H7 (cell line): ENCODE measurements around the gene MPP7. TPM values are rescaled to one million over a fixed set of nuclear protein-coding genes. Genes with fewer than 3 reads are reported as not detected.
"Not testable (repeated sequence)": the region's sequence is repeated elsewhere in the genome, so short reads cannot be mapped to it uniquely, and the experiment has no call there.

Experiments used
- DNase-seq: peaks from one replicate; pipeline ENCODE4 v3.0.0; 2012
- H3K27me3 ChIP-seq: 2 replicates; pipeline ENCODE4 v1.6.0; 2011; ENCODE audit warnings: mild to moderate bottlenecking, low read length; ENCODE audit not compliant: control insufficient read depth, insufficient read depth
- H3K36me3 ChIP-seq: replicated peaks from 2 replicates; pipeline ENCODE4 v1.5.1; 2011; ENCODE audit warnings: low read length; ENCODE audit not compliant: control insufficient read depth, insufficient read depth
- H3K4me3 ChIP-seq: 2 replicates; pipeline ENCODE4 v1.5.1; 2011; ENCODE audit warnings: low read depth, mild to moderate bottlenecking, control low read depth, low read length, moderate library complexity; ENCODE audit not compliant: insufficient read depth
- total RNA-seq: library from RNA; depleted of rRNA; stranded (reverse); fragments of >200 nt; shearing (Covaris generic); gene quantifications from 2 replicates; pipeline ENCODE4 v1.2.3, GENCODE V29; 2014; rRNA removed

Gene MPP7
- total RNA-seq: 2.1 and 3.9 TPM in 2 replicates

- peaks cover 14% of the 10 kb centered on the region for H3K27me3 ChIP-seq
- peak; percentile 96 for DNase-seq
- H3K4me3 ChIP-seq: peak within 1 kb of the TSS; percentile 83
- no peaks in the 10 kb centered on the region for H3K36me3 ChIP-seq
Measured at GRCh38 chr10:28302638-28303488, at the start of gene MPP7. MPP7 (minus strand) TSS chr10:28303064; CDS start chr10:28238604, 64,460 bp downstream.

- DNase-seq: no peak
- Histone ChIP-seq H3K36me3 (no peaks in the 10 kb centered on the region), H3K27me3 (no peaks in the 10 kb centered on the region), H3K4me3 (no peak overlapping the region)
Measured at GRCh38 chr10:28349892-28350291, 47.0 kb upstream of the MPP7 start.

- Histone ChIP-seq H3K4me3 (no peak overlapping the region), H3K27me3 (no peaks in the 10 kb centered on the region), H3K36me3 (no peaks in the 10 kb centered on the region)
- no peak for DNase-seq
Measured at GRCh38 chr10:28343987-28344895, 41.4 kb upstream of the MPP7 start.

- Histone ChIP-seq H3K27me3 (no peaks in the 10 kb centered on the region), H3K36me3 (no peaks in the 10 kb centered on the region), H3K4me3 (no peak overlapping the region)
- DNase-seq: no peak
Measured at GRCh38 chr10:28343252-28343651, 40.4 kb upstream of the MPP7 start.

GRCh38 chr10:28341679-28342078, 38.8 kb upstream of the MPP7 start:
- not testable (repeated sequence) for DNase-seq, H3K4me3 ChIP-seq, H3K27me3 ChIP-seq, H3K36me3 ChIP-seq

GRCh38 chr10:28332726-28333125, 29.9 kb upstream of the MPP7 start:
- Histone ChIP-seq H3K4me3 (no peak overlapping the region), H3K36me3 (no peaks in the 10 kb centered on the region), H3K27me3 (no peaks in the 10 kb centered on the region)
- DNase-seq: no peak

GRCh38 chr10:28331841-28332240, 29.0 kb upstream of the MPP7 start:
- H3K36me3 ChIP-seq: no peaks in the 10 kb centered on the region
- no peaks in the 10 kb centered on the region for H3K27me3 ChIP-seq
- no peak for DNase-seq
- H3K4me3 ChIP-seq: no peak overlapping the region

GRCh38 chr10:28331066-28331465, 28.2 kb upstream of the MPP7 start:
- Histone ChIP-seq H3K27me3 (no peaks in the 10 kb centered on the region), H3K36me3 (no peaks in the 10 kb centered on the region), H3K4me3 (no peak overlapping the region)
- DNase-seq: no peak

- H3K4me3 ChIP-seq: no peak overlapping the region
- H3K27me3 ChIP-seq: no peaks in the 10 kb centered on the region
- no peaks in the 10 kb centered on the region for H3K36me3 ChIP-seq
- DNase-seq: no peak
Measured at GRCh38 chr10:28328346-28328745, 25.5 kb upstream of the MPP7 start.

GRCh38 chr10:28327491-28327880, 24.6 kb upstream of the MPP7 start:
- DNase-seq: no peak
- Histone ChIP-seq H3K27me3 (no peaks in the 10 kb centered on the region), H3K36me3 (no peaks in the 10 kb centered on the region), H3K4me3 (no peak overlapping the region)

- Histone ChIP-seq H3K36me3 (no peaks in the 10 kb centered on the region), H3K27me3 (no peaks in the 10 kb centered on the region), H3K4me3 (no peak overlapping the region)
- peak; percentile 22 for DNase-seq
Measured at GRCh38 chr10:28326516-28327490, 23.9 kb upstream of the MPP7 start.

GRCh38 chr10:28320799-28321198, 17.9 kb upstream of the MPP7 start:
- Histone ChIP-seq H3K27me3 (no peaks in the 10 kb centered on the region), H3K36me3 (no peaks in the 10 kb centered on the region), H3K4me3 (no peak overlapping the region)
- DNase-seq: no peak

- DNase-seq: no peak
- Histone ChIP-seq H3K4me3 (no peak overlapping the region), H3K27me3 (no peaks in the 10 kb centered on the region), H3K36me3 (no peaks in the 10 kb centered on the region)
Measured at GRCh38 chr10:28320090-28320489, 17.2 kb upstream of the MPP7 start.

- H3K4me3 ChIP-seq, DNase-seq, H3K27me3 ChIP-seq, H3K36me3 ChIP-seq: not testable (repeated sequence)
Measured at GRCh38 chr10:28319061-28319460, 16.2 kb upstream of the MPP7 start.
